ENCODE results near the gene IL20RB.

- TF ChIP-seq EZH2 (IDR thresholded peaks at IDR 0.05; ENCODE audit: borderline replicate concordance, low read depth, low read length, poor library complexity, severe bottlenecking), result no peak
- TF ChIP-seq, protein P1, sequence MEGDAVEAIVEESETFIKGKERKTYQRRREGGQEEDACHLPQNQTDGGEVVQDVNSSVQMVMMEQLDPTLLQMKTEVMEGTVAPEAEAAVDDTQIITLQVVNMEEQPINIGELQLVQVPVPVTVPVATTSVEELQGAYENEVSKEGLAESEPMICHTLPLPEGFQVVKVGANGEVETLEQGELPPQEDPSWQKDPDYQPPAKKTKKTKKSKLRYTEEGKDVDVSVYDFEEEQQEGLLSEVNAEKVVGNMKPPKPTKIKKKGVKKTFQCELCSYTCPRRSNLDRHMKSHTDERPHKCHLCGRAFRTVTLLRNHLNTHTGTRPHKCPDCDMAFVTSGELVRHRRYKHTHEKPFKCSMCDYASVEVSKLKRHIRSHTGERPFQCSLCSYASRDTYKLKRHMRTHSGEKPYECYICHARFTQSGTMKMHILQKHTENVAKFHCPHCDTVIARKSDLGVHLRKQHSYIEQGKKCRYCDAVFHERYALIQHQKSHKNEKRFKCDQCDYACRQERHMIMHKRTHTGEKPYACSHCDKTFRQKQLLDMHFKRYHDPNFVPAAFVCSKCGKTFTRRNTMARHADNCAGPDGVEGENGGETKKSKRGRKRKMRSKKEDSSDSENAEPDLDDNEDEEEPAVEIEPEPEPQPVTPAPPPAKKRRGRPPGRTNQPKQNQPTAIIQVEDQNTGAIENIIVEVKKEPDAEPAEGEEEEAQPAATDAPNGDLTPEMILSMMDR (conservative IDR thresholded peaks at IDR 0.05; ENCODE audit: low read depth, low read length), result no peak
Measured at GRCh38 chr3:136932523-136932922, 25.3 kb upstream of the IL20RB start.

All from A673 (cell line).